Suprapubic skin (tissue), 4 donors: Measurements from ENCODE around the gene IL27RA.

Source experiments
- POLR2A ChIP-seq, 2 donors: fragments of 450-650 bp; IDR thresholded peaks; one replicate each; pipeline ENCODE4 v1.6.1; 2017; ENCODE audit warnings: antibody characterized with exemption in 2 of 2, mild to moderate bottlenecking in 2 of 2, moderate library complexity in 2 of 2
- POLR2AphosphoS5 ChIP-seq, 3 donors: sonication (generic); formaldehyde crosslinking; IDR thresholded peaks; one replicate each; pipeline ENCODE4 v1.6.1; 2017; ENCODE audit warnings: antibody characterized with exemption in 3 of 3
- TF ChIP-seq, protein P1 (sequence below), 2 donors: fragments of 200-600 bp in 1 of 2; fragments of 450-650 bp in 1 of 2; sonication (generic) in 1 of 2; IDR thresholded peaks; one replicate each; pipeline ENCODE4 v1.5.1; 2016 to 2019; ENCODE audit warnings: antibody characterized with exemption in 2 of 2, mild to moderate bottlenecking in 1 of 2, moderate library complexity in 1 of 2

- no peak for TF ChIP-seq POLR2AphosphoS5 (IDR thresholded peaks at IDR 0.05)
- TF ChIP-seq POLR2A (IDR thresholded peaks at IDR 0.05): no peak
- TF ChIP-seq, protein P1, sequence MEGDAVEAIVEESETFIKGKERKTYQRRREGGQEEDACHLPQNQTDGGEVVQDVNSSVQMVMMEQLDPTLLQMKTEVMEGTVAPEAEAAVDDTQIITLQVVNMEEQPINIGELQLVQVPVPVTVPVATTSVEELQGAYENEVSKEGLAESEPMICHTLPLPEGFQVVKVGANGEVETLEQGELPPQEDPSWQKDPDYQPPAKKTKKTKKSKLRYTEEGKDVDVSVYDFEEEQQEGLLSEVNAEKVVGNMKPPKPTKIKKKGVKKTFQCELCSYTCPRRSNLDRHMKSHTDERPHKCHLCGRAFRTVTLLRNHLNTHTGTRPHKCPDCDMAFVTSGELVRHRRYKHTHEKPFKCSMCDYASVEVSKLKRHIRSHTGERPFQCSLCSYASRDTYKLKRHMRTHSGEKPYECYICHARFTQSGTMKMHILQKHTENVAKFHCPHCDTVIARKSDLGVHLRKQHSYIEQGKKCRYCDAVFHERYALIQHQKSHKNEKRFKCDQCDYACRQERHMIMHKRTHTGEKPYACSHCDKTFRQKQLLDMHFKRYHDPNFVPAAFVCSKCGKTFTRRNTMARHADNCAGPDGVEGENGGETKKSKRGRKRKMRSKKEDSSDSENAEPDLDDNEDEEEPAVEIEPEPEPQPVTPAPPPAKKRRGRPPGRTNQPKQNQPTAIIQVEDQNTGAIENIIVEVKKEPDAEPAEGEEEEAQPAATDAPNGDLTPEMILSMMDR (IDR thresholded peaks at IDR 0.05): no peak
Measured at GRCh38 chr19:14073925-14074838, 42.6 kb downstream of the IL27RA start.
